ENCODE results near the gene NEURL1B. TPM values are rescaled to one million over a fixed set of nuclear protein-coding genes. Genes with fewer than 3 reads are reported as not detected.

NEURL1B gene
- total and polyA plus RNA-seq, 10 donors, result 0.26 to 2.5 (median 1.2) TPM

- 27 to 37% (median 30%) methylated on average over 14 to 15 of the region's 15 CpGs for WGBS, 5 donors
- Histone ChIP-seq H3K4me1 (peaks cover 32 to 53% (median 44%) of the 10 kb centered on the region in 6 donors), H3K4me3 (no peak overlapping the region), H3K27ac (peak overlapping the region; percentile 48 to 87 (median 81)), H3K9me3 (no peaks in the 10 kb centered on the region), H3K27me3 (replicated peaks in 1 of 7) (peaks cover 0 to 26% (median 0%) of the 10 kb centered on the region in 7 donors), H3K36me3 (no peaks in the 10 kb centered on the region)
- intact Hi-C loops (cut with DNase I; ENCODE audit: low total_unique reads), result loop anchor here (2.0 to 10.0 kb wide), 3 partner anchors 53 to 430 kb away; partner anchors contain the start of gene BNIP1
- peak; percentile 89 for DNase-seq
- TF ChIP-seq POLR2A (IDR thresholded peaks at IDR 0.05) (no peak), CTCF (IDR thresholded peaks at IDR 0.05 in 8 of 11, conservative IDR thresholded peaks at IDR 0.05 in 3 of 11) (peak; percentile 63 to 95 (median 93)), POLR2AphosphoS5 (IDR thresholded peaks at IDR 0.05) (peak; percentile 84 to 96 (median 93))
Measured at GRCh38 chr5:172714491-172715420, 73.7 kb downstream of the NEURL1B start.

- Histone ChIP-seq H3K36me3 (no peaks in the 10 kb centered on the region), H3K4me3 (no peak overlapping the region), H3K4me1 (peaks cover 32 to 53% (median 44%) of the 10 kb centered on the region in 6 donors), H3K27me3 (replicated peaks in 1 of 7) (peaks cover 0 to 20% (median 0%) of the 10 kb centered on the region in 7 donors), H3K27ac (peak overlapping the region; percentile 48 to 87 (median 81)), H3K9me3 (no peaks in the 10 kb centered on the region)
- no peak for TF ChIP-seq POLR2A (IDR thresholded peaks at IDR 0.05)
- no peak for TF ChIP-seq CTCF (IDR thresholded peaks at IDR 0.05 in 8 of 11, conservative IDR thresholded peaks at IDR 0.05 in 3 of 11)
- TF ChIP-seq POLR2AphosphoS5 (IDR thresholded peaks at IDR 0.05), result no peak
- no peak for DNase-seq
- WGBS, 5 donors, result 77 to 96% (median 88%) methylated on average over 5 to 6 of the region's 6 CpGs
- intact Hi-C loops (cut with DNase I; ENCODE audit: low total_unique reads), result loop anchor here (2.0 to 10.0 kb wide), 3 partner anchors 52 to 429 kb away; partner anchors contain the start of gene BNIP1
Measured at GRCh38 chr5:172715421-172715780, 74.3 kb downstream of the NEURL1B start.

GRCh38 chr5:172715931-172716682 lies 75.0 kb downstream of the NEURL1B start:
- Histone ChIP-seq H3K4me1 (peaks cover 32 to 54% (median 44%) of the 10 kb centered on the region in 6 donors), H3K36me3 (no peaks in the 10 kb centered on the region), H3K27ac (peak overlapping the region in 7 of 8 donors; percentile 61 to 87 (median 82)), H3K27me3 (replicated peaks in 1 of 7) (peaks cover 0 to 18% (median 0%) of the 10 kb centered on the region in 7 donors), H3K9me3 (no peaks in the 10 kb centered on the region), H3K4me3 (no peak overlapping the region)
- intact Hi-C loops (cut with DNase I; ENCODE audit: low total_unique reads), result loop anchor here (2.0 to 10.0 kb wide), 3 partner anchors 51 to 429 kb away; partner anchors contain the start of gene BNIP1
- TF ChIP-seq POLR2AphosphoS5 (IDR thresholded peaks at IDR 0.05) (no peak), CTCF (IDR thresholded peaks at IDR 0.05 in 8 of 11, conservative IDR thresholded peaks at IDR 0.05 in 3 of 11) (no peak), POLR2A (IDR thresholded peaks at IDR 0.05) (no peak)
- no peak for DNase-seq
- 74 to 90% (median 84%) methylated on average over 10 to 13 of the region's 13 CpGs for WGBS, 5 donors

Measured in spleen (tissue), 11 donors.